H1 (cell line): ENCODE measurements around the gene SH3YL1. TPM values are rescaled to one million over a fixed set of nuclear protein-coding genes. Genes with fewer than 3 reads are reported as not detected.
A peak's percentile ranks its signal among the peaks of the same experiment; 100 is the strongest.

ENCODE experiments used
- CTCF ChIA-PET: fragments of 300-600 bp; sonication (Branson Sonifier 250); formaldehyde crosslinking; loops from one replicate; lab custom pipeline; 2021; ENCODE audit not compliant: partially characterized antibody; lab: Charles Lee
- POLR2A ChIA-PET: fragments of 300-600 bp; sonication (Branson Sonifier 250); formaldehyde crosslinking; loops from one replicate; lab custom pipeline; 2021; ENCODE audit warnings: inconsistent platforms; ENCODE audit not compliant: partially characterized antibody; lab: Charles Lee
- DNase-seq, 2 experiments: peaks; one replicate each; pipeline versions ENCODE4 v3.0.0 to v3.0.0-alpha.2; 2010 to 2022; ENCODE audit warnings: low spot score in 2 of 2, low read depth in 1 of 2, mixed read lengths in 1 of 2
- FAIRE-seq: peaks from 2 replicates; lab custom pipeline; 2011; peaks lifted over from hg19 to GRCh38; lab: Jason Lieb, UNC
- H2AFZ ChIP-seq: 2 replicates; pipeline ENCODE4 v1.8.1; 2012; ENCODE audit warnings: low read length, inconsistent platforms
- H2AK5ac ChIP-seq: 2 replicates; pipeline ENCODE4 v1.6.1; 2013; ENCODE audit warnings: low read depth, low read length
- H2BK120ac ChIP-seq: replicated peaks from 2 replicates; pipeline ENCODE3; 2013; ENCODE audit warnings: low read depth, low read length, inconsistent platforms
- H2BK12ac ChIP-seq: 2 replicates; pipeline ENCODE4 v1.6.1; 2013; ENCODE audit warnings: low read depth, low read length
- H2BK15ac ChIP-seq: 2 replicates; pipeline ENCODE4 v1.6.1; 2013; ENCODE audit warnings: low read length
- H2BK20ac ChIP-seq: 2 replicates; pipeline ENCODE4 v1.6.1; 2013; ENCODE audit warnings: low read length
- H2BK5ac ChIP-seq: 2 replicates; pipeline ENCODE4 v1.6.1; 2013; ENCODE audit warnings: low read depth, low read length
- H3K14ac ChIP-seq: 2 replicates; pipeline ENCODE4 v1.6.1; 2013; ENCODE audit warnings: inconsistent platforms; ENCODE audit not compliant: insufficient read length
- H3K18ac ChIP-seq: 2 replicates; pipeline ENCODE4 v1.6.1; 2013; ENCODE audit warnings: low read length; ENCODE audit errors: extremely low read depth
- H3K23ac ChIP-seq: 2 replicates; pipeline ENCODE4 v1.6.1; 2013; ENCODE audit warnings: inconsistent platforms; ENCODE audit not compliant: insufficient read length
- H3K23me2 ChIP-seq: 2 replicates; pipeline ENCODE4 v1.6.1; 2013; ENCODE audit warnings: low read depth, low read length
- H3K27ac ChIP-seq: 2 replicates; pipeline ENCODE4 v1.6.1; 2011; ENCODE audit warnings: low read depth, low read length, inconsistent platforms
- H3K27me3 ChIP-seq, 4 experiments: replicated peaks in 1 of 4; 1 replicate in 1 of 4; 2 replicates in 3 of 4; pipeline versions ENCODE4 v1.6.1 to v1.8.1; 2011 to 2013; ENCODE audit warnings: low read length in 3 of 4, mild to moderate bottlenecking in 3 of 4, inconsistent platforms in 2 of 4, mixed read lengths in 2 of 4, moderate library complexity in 1 of 4; ENCODE audit not compliant: control insufficient read depth in 3 of 4, insufficient read depth in 3 of 4; ENCODE audit errors: extremely low read depth in 1 of 4
- H3K36me3 ChIP-seq, 4 experiments: 2 replicates each; pipeline versions ENCODE4 v1.6.1 to v1.8.1; 2011 to 2013; ENCODE audit warnings: mild to moderate bottlenecking in 4 of 4, low read length in 3 of 4, moderate library complexity in 2 of 4, control low read depth in 1 of 4, inconsistent platforms in 1 of 4; ENCODE audit not compliant: insufficient read depth in 4 of 4, control insufficient read depth in 2 of 4
- H3K4ac ChIP-seq: replicated peaks from 2 replicates; pipeline ENCODE3; 2013; ENCODE audit warnings: low read length, low read depth, mixed read lengths, inconsistent platforms; ENCODE audit not compliant: insufficient read length
- H3K4me1 ChIP-seq, 4 experiments: replicated peaks in 1 of 4; 1 replicate in 1 of 4; 2 replicates in 3 of 4; pipeline versions ENCODE4 v1.6.1 to v1.8.1; 2011 to 2013; ENCODE audit warnings: low read length in 3 of 4, inconsistent platforms in 2 of 4, mixed read lengths in 1 of 4; ENCODE audit not compliant: insufficient read depth in 4 of 4, control insufficient read depth in 3 of 4
- H3K4me2 ChIP-seq, 2 experiments: 2 replicates each; pipeline versions ENCODE4 v1.6.1 to v1.8.1; 2011 to 2013; ENCODE audit warnings: low read depth in 2 of 2, low read length in 2 of 2, control low read depth in 1 of 2, inconsistent platforms in 1 of 2, mild to moderate bottlenecking in 1 of 2; ENCODE audit not compliant: insufficient read depth in 1 of 2
- H3K4me3 ChIP-seq, 4 experiments: fragments of 200-600, 300-600 bp in 1 of 4; sonication (generic), shearing (Covaris generic), sonication (Bioruptor Twin) in 1 of 4; 2 replicates each; pipeline versions ENCODE4 v1.5.1 to v1.8.1; 2011 to 2016; ENCODE audit warnings: low read length in 4 of 4, low read depth in 3 of 4, control low read depth in 2 of 4, inconsistent platforms in 2 of 4, mild to moderate bottlenecking in 2 of 4, mixed read lengths in 1 of 4, moderate library complexity in 1 of 4; ENCODE audit not compliant: insufficient read depth in 2 of 4; ENCODE audit errors: extremely low read depth in 1 of 4
- H3K56ac ChIP-seq: replicated peaks from 2 replicates; pipeline ENCODE3; 2013; ENCODE audit warnings: low read depth, mild to moderate bottlenecking, mixed read lengths, low read length, inconsistent platforms; ENCODE audit not compliant: insufficient read length
- H3K79me1 ChIP-seq: 2 replicates; pipeline ENCODE4 v1.6.1; 2013; ENCODE audit warnings: low read depth, low read length, control low read depth
- H3K79me2 ChIP-seq, 2 experiments: 2 replicates each; pipeline versions ENCODE4 v1.6.1 to v1.8.1; 2012 to 2013; ENCODE audit warnings: low read length in 2 of 2, mild to moderate bottlenecking in 2 of 2, inconsistent platforms in 1 of 2; ENCODE audit not compliant: insufficient read depth in 2 of 2, control insufficient read depth in 1 of 2
- H3K9ac ChIP-seq, 4 experiments: replicated peaks in 1 of 4; 1 replicate in 1 of 4; 2 replicates in 3 of 4; pipeline versions ENCODE4 v1.6.1 to v1.8.1; 2011 to 2013; ENCODE audit warnings: low read depth in 3 of 4, low read length in 3 of 4, control low read depth in 2 of 4, mild to moderate bottlenecking in 2 of 4, moderate library complexity in 2 of 4, inconsistent platforms in 1 of 4; ENCODE audit errors: extremely low read depth in 1 of 4
- H3K9me3 ChIP-seq, 2 experiments: 2 replicates each; pipeline versions ENCODE4 v1.6.1 to v1.8.1; 2012 to 2013; ENCODE audit warnings: mild to moderate bottlenecking in 2 of 2, moderate library complexity in 2 of 2, control low read depth in 1 of 2, inconsistent platforms in 1 of 2, low read depth in 1 of 2, low read length in 1 of 2, mixed read lengths in 1 of 2; ENCODE audit not compliant: insufficient read depth in 2 of 2
- H4K20me1 ChIP-seq, 2 experiments: replicated peaks in 1 of 2; 2 replicates each; pipeline versions ENCODE3 to v1.8.1; 2011 to 2013; ENCODE audit warnings: inconsistent platforms in 2 of 2, low read length in 2 of 2, mild to moderate bottlenecking in 1 of 2; ENCODE audit not compliant: insufficient read depth in 2 of 2, control insufficient read depth in 1 of 2
- H4K5ac ChIP-seq: 2 replicates; pipeline ENCODE4 v1.6.1; 2013; ENCODE audit warnings: low read length, low read depth, mixed read lengths, inconsistent platforms; ENCODE audit not compliant: insufficient read length
- H4K8ac ChIP-seq: 2 replicates; pipeline ENCODE4 v1.8.0; 2013; ENCODE audit warnings: mild to moderate bottlenecking, moderate library complexity, low read length, inconsistent platforms; ENCODE audit not compliant: insufficient read depth; ENCODE audit errors: extremely low read depth
- H4K91ac ChIP-seq: replicated peaks from 2 replicates; pipeline ENCODE3; 2013; ENCODE audit warnings: low read length, mixed read lengths, inconsistent platforms; ENCODE audit not compliant: insufficient read length
- ASH2L ChIP-seq: fragments of 200-600, 300-600 bp; sonication (generic); IDR thresholded peaks from one replicate; pipeline ENCODE4 v1.7.1; 2017; ENCODE audit warnings: low read length
- ATF3 ChIP-seq: IDR thresholded peaks from 2 replicates; pipeline ENCODE4 v1.6.1; 2011; ENCODE audit warnings: low read depth, mild to moderate bottlenecking, low read length; ENCODE audit not compliant: insufficient read depth
- BCL11A ChIP-seq, 2 experiments: IDR thresholded peaks; one replicate each; pipeline ENCODE4 v1.6.1; 2011; ENCODE audit warnings: low read depth in 2 of 2, low read length in 2 of 2, mild to moderate bottlenecking in 2 of 2
- CBX5 ChIP-seq: fragments of 300-800, 300-1000 bp; sonication (generic); IDR thresholded peaks from 2 replicates; pipeline ENCODE4 v1.7.1; 2016; ENCODE audit warnings: antibody characterized with exemption, low read length, low read depth
- CBX8 ChIP-seq: fragments of 300-800, 300-1000 bp; sonication (generic); IDR thresholded peaks from 2 replicates; pipeline ENCODE4 v1.7.1; 2016; ENCODE audit warnings: low read depth, low read length, borderline replicate concordance
- CHD2 ChIP-seq: IDR thresholded peaks from 2 replicates; pipeline ENCODE4 v1.6.1; 2012; ENCODE audit warnings: low read length, improper control_type of control experiment
- GTF2F1 ChIP-seq: IDR thresholded peaks from 2 replicates; pipeline ENCODE4 v1.6.1; 2012; ENCODE audit warnings: low read depth, low read length, improper control_type of control experiment, borderline replicate concordance
- RBBP5 ChIP-seq: IDR thresholded peaks from 2 replicates; pipeline ENCODE4 v1.7.1; 2012; ENCODE audit warnings: low read depth, mild to moderate bottlenecking, inconsistent platforms, low read length, moderate library complexity, borderline replicate concordance
- SIX5 ChIP-seq: IDR thresholded peaks from 2 replicates; pipeline ENCODE4 v1.6.1; 2011; ENCODE audit warnings: mild to moderate bottlenecking, low read depth, low read length
- SUZ12 ChIP-seq: fragments of 200-600 bp; sonication (generic); IDR thresholded peaks from 2 replicates; pipeline ENCODE4 v1.6.1; 2012; ENCODE audit warnings: mild to moderate bottlenecking, inconsistent platforms, low read length, moderate library complexity, mixed read lengths
- TAF1 ChIP-seq: IDR thresholded peaks from 2 replicates; pipeline ENCODE4 v1.6.1; 2011; ENCODE audit warnings: mild to moderate bottlenecking, low read depth, low read length
- TAF7 ChIP-seq: optimal IDR thresholded peaks from 2 replicates; pipeline ENCODE3; 2011; ENCODE audit warnings: low read depth, mild to moderate bottlenecking, inconsistent platforms, low read length, moderate library complexity, borderline replicate concordance
- WGBS, 2 experiments: shearing (Covaris generic) in 1 of 2; methylation state at CpG; one replicate each; pipeline versions ENCODE4 v1.1.6 to v1.1.7; 2013 to 2015; ENCODE audit warnings: low lambda C conversion rate in 2 of 2, mixed read lengths in 2 of 2, inconsistent platforms in 1 of 2, low coverage in 1 of 2, missing lambda C conversion rate in 1 of 2; ENCODE audit not compliant: insufficient replicate concordance in 2 of 2, insufficient coverage in 1 of 2, insufficient read length in 1 of 2; ENCODE audit errors: extremely low coverage in 1 of 2, missing lambda C conversion rate in 1 of 2; 5-methylcytosine and 5-hydroxymethylcytosine counted together
- polyA plus RNA-seq, 7 experiments: library from polyadenylated mRNA; depleted of rRNA in 3 of 7; stranded (reverse) in 5 of 7; unstranded in 2 of 7; fragments of >200 nt in 5 of 7; fragments of 200-250 nt in 2 of 7; gene quantifications; 1 replicate in 5 of 7; 2 replicates in 1 of 7; 4 replicates in 1 of 7; pipeline versions ENCODE4 v1.2.1 to v1.2.3, GENCODE V29; 2011 to 2013; ENCODE audit warnings: missing spikeins in 2 of 7, mixed read lengths in 2 of 7
- total RNA-seq: library from RNA; stranded (reverse); fragmentation: NEBNext Ultra II Directional; extraction: Animal tissue kit (Norgen Biotek cat#: 25700); gene quantifications from 2 replicates; pipeline ENCODE4 v1.2.1, GENCODE V29; 2021

The SH3YL1 gene
- total and polyA plus RNA-seq, 2 of the 8 experiments (the other 6 are each of a cell fraction or from before 2014, with no cell fraction given): 13.6 to 37.2 TPM

- Histone ChIP-seq H4K8ac (no peak overlapping the region), H3K18ac (no peak overlapping the region), H2BK5ac (0 out of 2 replicates have a peak overlapping the region, but pooled peaks have one; percentile 9), H3K23ac (no peak overlapping the region), H2AFZ (peak overlapping the region; percentile 36; the same call in 1 of the 2 replicates), H2BK15ac (no peak overlapping the region), H3K4me2 (peak overlapping the region; percentile 85 to 96), H3K36me3 (no peaks in the 10 kb centered on the region), H3K27me3 (peaks cover 9 to 48% (median 33%) of the 10 kb centered on the region in 4 experiments), H3K4me1 (peaks cover 1 to 11% (median 9%) of the 10 kb centered on the region in 4 experiments; a peak in 4 of 7 replicates), H3K9me3 (peaks cover 0 to 4% of the 10 kb centered on the region in 2 experiments; a peak in 1 of 4 replicates), H2BK20ac (no peak overlapping the region), H2AK5ac (no peak overlapping the region), H3K27ac (no peak overlapping the region), H3K4me3 (peak overlapping the region; percentile 42 to 65 (median 54); a peak in 7 of 8 replicates), H4K5ac (no peak overlapping the region), H3K4ac (no peak overlapping the region), H4K91ac (no peak overlapping the region), H4K20me1 (peaks cover 2 to 3% of the 10 kb centered on the region in 2 experiments), H3K79me1 (no peaks in the 10 kb centered on the region), H3K9ac (no peak overlapping the region), H2BK12ac (no peak overlapping the region), H2BK120ac (no peak overlapping the region), H3K14ac (no peak overlapping the region), H3K79me2 (no peaks in the 10 kb centered on the region), H3K56ac (no peak overlapping the region), H3K23me2 (peaks cover 8% of the 10 kb centered on the region; the same call in 1 of the 2 replicates)
- 11% methylated on average over 15 of the region's 15 CpGs; no CpG with 5 or more reads in 1 of the 2 experiments for WGBS, 2 experiments
- DNase-seq: peak in 1 of 2 experiments; percentile 81
- ChIA-PET POLR2A (interaction anchor here (1.0 to 1.7 kb wide), 4 partner anchors 19 to 245 kb away, joined by 3 to 4 read pairs (median 3); no protein-coding TSS in a partner anchor), CTCF (interaction anchor here (0.5 to 3.1 kb wide), 28 partner anchors 10 to 343 kb away, joined by 3 to 17 read pairs (median 4); no protein-coding TSS in a partner anchor)
- FAIRE-seq: no peak
- TF ChIP-seq GTF2F1: no peak
- no peak for TF ChIP-seq BCL11A (IDR thresholded peaks at IDR 0.05; ENCODE audit: low read depth in 2 of 2, low read length in 2 of 2)
- no peak for TF ChIP-seq SIX5
- TF ChIP-seq ASH2L: no peak
- no peak for TF ChIP-seq TAF1
- no peak for TF ChIP-seq TAF7
- no peak for TF ChIP-seq SUZ12
- no peak for TF ChIP-seq ATF3
- TF ChIP-seq RBBP5: no peak
- no peak for TF ChIP-seq CBX5
- TF ChIP-seq CBX8: no peak
- TF ChIP-seq CHD2: no peak
These were observed 26.4 kb upstream of the SH3YL1 start for GRCh38 chr2:290090-290722.
